GM18526 (cell line): Measurements from ENCODE around the gene SFXN3.

ENCODE experiments used
- POLR2A ChIP-seq: IDR thresholded peaks from 3 replicates; pipeline ENCODE4 v1.6.1; 2011; ENCODE audit not compliant: insufficient read length; ENCODE audit errors: extremely low read depth

The SFXN3 gene

GRCh38 chr10:101031128-101031795, at the start of gene SFXN3, which contains the start of gene PDZD7:
TSS of gene SFXN3 (plus strand) at chr10:101031234. CDS start at chr10:101034695, 3,461 bp downstream.
TSS of gene PDZD7 (minus strand) at chr10:101031129. CDS start at chr10:101030219, 910 bp downstream.
- no peak for TF ChIP-seq POLR2A

GRCh38 chr10:100982916-100983830, 47.9 kb upstream of the SFXN3 start:
- TF ChIP-seq POLR2A = no peak

GRCh38 chr10:100983868-100984671, 47.0 kb upstream of the SFXN3 start:
- TF ChIP-seq POLR2A = no peak

GRCh38 chr10:100984672-100985177, 46.3 kb upstream of the SFXN3 start:
- TF ChIP-seq POLR2A = no peak

- no peak for TF ChIP-seq POLR2A
Observed at GRCh38 chr10:100985336-100985735, 45.7 kb upstream of the SFXN3 start.

- TF ChIP-seq POLR2A = no peak
Observed at GRCh38 chr10:100986623-100986951, 44.4 kb upstream of the SFXN3 start.

- TF ChIP-seq POLR2A = peak; percentile 72
Observed at GRCh38 chr10:100986952-100987684, 43.9 kb upstream of the SFXN3 start, which contains the start of the genes MRPL43 and TWNK. TSS of gene MRPL43 (minus strand) at chr10:100987497. CDS start at chr10:100987443, 54 bp downstream. TSS of gene TWNK (plus strand) at chr10:100987543. CDS start at chr10:100988211, 668 bp downstream.

GRCh38 chr10:100987685-100988049, 43.4 kb upstream of the SFXN3 start:
- TF ChIP-seq POLR2A = no peak

- TF ChIP-seq POLR2A = no peak
Observed at GRCh38 chr10:100988166-100988565, 42.9 kb upstream of the SFXN3 start.

GRCh38 chr10:100989088-100989487, 41.9 kb upstream of the SFXN3 start:
- no peak for TF ChIP-seq POLR2A

GRCh38 chr10:100993986-100994708, 36.9 kb upstream of the SFXN3 start:
- TF ChIP-seq POLR2A = no peak

- TF ChIP-seq POLR2A = no peak
Observed at GRCh38 chr10:100995181-100995580, 35.9 kb upstream of the SFXN3 start.

GRCh38 chr10:100996678-100997359, 34.2 kb upstream of the SFXN3 start:
- no peak for TF ChIP-seq POLR2A
